HUDEP-2 (cell line): ENCODE data around the gene VSIG1.

Experiments used
- DNase-seq, 76 experiments: peaks; one replicate each; lab custom pipeline; 2025; ENCODE audit not compliant: unreplicated experiment in 76 of 76; lab: John Stamatoyannopoulos, UW

VSIG1 gene

GRCh38 chrX:108064001-108064400 is 19.1 kb downstream of the VSIG1 start:
- DNase-seq = no peak

- no peak for DNase-seq
Observed at GRCh38 chrX:108064613-108065012, 19.7 kb downstream of the VSIG1 start.

GRCh38 chrX:108068121-108068520 is 23.3 kb downstream of the VSIG1 start:
- DNase-seq = no peak

GRCh38 chrX:108070891-108071290 is 26.0 kb downstream of the VSIG1 start:
- no peak for DNase-seq

- no peak for DNase-seq
Observed at GRCh38 chrX:108071578-108071977, 26.7 kb downstream of the VSIG1 start.

GRCh38 chrX:108072746-108073145 is 27.9 kb downstream of the VSIG1 start:
- DNase-seq = no peak

- DNase-seq = no peak
Observed at GRCh38 chrX:108081110-108081509, 36.2 kb downstream of the VSIG1 start.

GRCh38 chrX:108087792-108088191 is 42.9 kb downstream of the VSIG1 start:
- no peak for DNase-seq

GRCh38 chrX:108088511-108088910 is 43.6 kb downstream of the VSIG1 start:
- peak in 54 of 76 experiments; percentile 0 to 77 (median 25) for DNase-seq

- peak in 8 of 76 experiments; percentile 0 to 58 (median 14) for DNase-seq
Observed at GRCh38 chrX:108090491-108091263, 45.8 kb downstream of the VSIG1 start.

GRCh38 chrX:108091264-108091877 is 46.5 kb downstream of the VSIG1 start, which contains the start of the genes ATG4A and PSMD10:
Gene ATG4A (plus strand): TSS chrX:108091778. CDS start chrX:108091827, 49 bp downstream.
Gene PSMD10 (minus strand): TSS chrX:108091542. CDS start chrX:108091520, 22 bp downstream.
- DNase-seq = peak; percentile 1 to 92 (median 82)

GRCh38 chrX:108091878-108092291 is 47.0 kb downstream of the VSIG1 start:
- peak in 44 of 76 experiments; percentile 1 to 62 (median 32) for DNase-seq

- DNase-seq = no peak
Observed at GRCh38 chrX:108097380-108097779, 52.5 kb downstream of the VSIG1 start.

GRCh38 chrX:108105473-108105872 is 60.6 kb downstream of the VSIG1 start:
- DNase-seq = peak in 1 of 76 experiments; percentile 0

- DNase-seq = no peak
Observed at GRCh38 chrX:108114541-108114940, 69.7 kb downstream of the VSIG1 start.

GRCh38 chrX:108117988-108118387 is 73.1 kb downstream of the VSIG1 start:
- no peak for DNase-seq

GRCh38 chrX:108121291-108121690 is 76.4 kb downstream of the VSIG1 start:
- no peak for DNase-seq

- no peak for DNase-seq
Observed at GRCh38 chrX:108122748-108123147, 77.9 kb downstream of the VSIG1 start.

GRCh38 chrX:108123591-108124366 is 78.9 kb downstream of the VSIG1 start:
- no peak for DNase-seq

GRCh38 chrX:108126661-108127060 is 81.8 kb downstream of the VSIG1 start:
- DNase-seq = no peak

- no peak for DNase-seq
Observed at GRCh38 chrX:108127152-108127551, 82.3 kb downstream of the VSIG1 start.
